Mucosa of descending colon (tissue), 3 donors: ENCODE measurements around the gene POLD1. TPM values are rescaled to one million over a fixed set of nuclear protein-coding genes. Genes with fewer than 3 reads are reported as not detected.

Source experiments
- ATAC-seq: fragments of 200-7000 bp; cut with Tn5 transposase; one replicate; pipeline ENCODE4 v1.9.1; 2020; ENCODE audit warnings: mild to moderate bottlenecking, moderate library complexity
- DNase-seq, 3 donors: peaks; one replicate each; pipeline ENCODE4 v3.0.0-alpha.2; 2020
- H3K36me3 ChIP-seq: fragments of 200-600 bp; one replicate; pipeline ENCODE4 v1.8.0; 2021; ENCODE audit warnings: low read depth, mild to moderate bottlenecking
- H3K4me1 ChIP-seq: fragments of 200-600 bp; one replicate; pipeline ENCODE4 v1.8.0; 2021; ENCODE audit warnings: low read depth, mild to moderate bottlenecking
- H3K4me3 ChIP-seq: fragments of 200-600 bp; one replicate; pipeline ENCODE4 v1.8.0; 2021; ENCODE audit warnings: mild to moderate bottlenecking
- H3K9me3 ChIP-seq: fragments of 200-600 bp; one replicate; pipeline ENCODE4 v1.8.0; 2021; ENCODE audit warnings: mild to moderate bottlenecking
- CTCF ChIP-seq: fragments of 200-600 bp; IDR thresholded peaks from one replicate; pipeline ENCODE4 v1.8.0; 2022; ENCODE audit warnings: antibody characterized with exemption, mild to moderate bottlenecking
- intact Hi-C, 2 donors: fragments of 100-400 bp; cut with DNase I in 1 of 2; cut with micrococcal nuclease in 1 of 2; formaldehyde crosslinking; loops; one replicate each; pipeline versions ENCODE4 v1.11.0 to v1.11.1; 2022; cut with DNase I, micrococcal nuclease
- total RNA-seq, 3 donors: library from RNA; stranded (reverse); fragmentation: NEBNext Ultra II Directional in 2 of 3; extraction: Animal tissue kit (Norgen Biotek cat#: 25700) in 2 of 3; gene quantifications; one replicate each; pipeline versions ENCODE4 v1.2.1 to v1.2.4, GENCODE V29; 2021 to 2023
- donor health status: DM: no; HTN: no; CAD: no; lungs with moderate emphysema.
- donor health status: DM: no; HTN: no; CAD: no.
- donor health status: DM: no; HTN: yes; CAD: no.

The POLD1 gene
- total RNA-seq, 3 donors from 2014 or later = 20.8 to 27.9 (median 22.9) TPM

- no peak for TF ChIP-seq CTCF
- Histone ChIP-seq H3K4me1 (no peaks in the 10 kb centered on the region), H3K4me3 (peak within 1 kb of the TSS; percentile 94), H3K9me3 (no peaks in the 10 kb centered on the region), H3K36me3 (no peaks in the 10 kb centered on the region)
- DNase-seq (peak; percentile 96 to 98 (median 97)), ATAC-seq (peak; percentile 97)
- intact Hi-C loops = no loop called here
Measured at GRCh38 chr19:50376166-50377050, 7.7 kb upstream of the POLD1 start, which contains the start of gene NR1H2. NR1H2 (plus strand) TSS chr19:50376457; CDS start chr19:50377606, 1,149 bp downstream.

GRCh38 chr19:50377051-50377461 lies 7.1 kb upstream of the POLD1 start:
- H3K9me3 ChIP-seq = no peaks in the 10 kb centered on the region
- no peak for TF ChIP-seq CTCF
- no peak overlapping the region for H3K4me3 ChIP-seq
- peaks cover 4% of the 10 kb centered on the region for H3K36me3 ChIP-seq
- ATAC-seq (peak; percentile 20), DNase-seq (peak in 2 of 3 donors; percentile 70 to 74)
- intact Hi-C loops = no loop called here
- H3K4me1 ChIP-seq = no peaks in the 10 kb centered on the region

- intact Hi-C loops = no loop called here
- Histone ChIP-seq H3K4me3 (no peak overlapping the region), H3K4me1 (no peaks in the 10 kb centered on the region), H3K9me3 (no peaks in the 10 kb centered on the region), H3K36me3 (peaks cover 6% of the 10 kb centered on the region)
- ATAC-seq (no peak), DNase-seq (no peak)
- no peak for TF ChIP-seq CTCF
Measured at GRCh38 chr19:50377517-50377916, 6.6 kb upstream of the POLD1 start.

GRCh38 chr19:50378169-50378862 lies 5.8 kb upstream of the POLD1 start:
- H3K4me3 ChIP-seq = no peak overlapping the region
- H3K4me1 ChIP-seq = peaks cover 3% of the 10 kb centered on the region
- no peak for DNase-seq
- no peak for TF ChIP-seq CTCF
- ATAC-seq = no peak
- H3K36me3 ChIP-seq = peaks cover 6% of the 10 kb centered on the region
- no peaks in the 10 kb centered on the region for H3K9me3 ChIP-seq
- intact Hi-C loops = no loop called here

DNA sequence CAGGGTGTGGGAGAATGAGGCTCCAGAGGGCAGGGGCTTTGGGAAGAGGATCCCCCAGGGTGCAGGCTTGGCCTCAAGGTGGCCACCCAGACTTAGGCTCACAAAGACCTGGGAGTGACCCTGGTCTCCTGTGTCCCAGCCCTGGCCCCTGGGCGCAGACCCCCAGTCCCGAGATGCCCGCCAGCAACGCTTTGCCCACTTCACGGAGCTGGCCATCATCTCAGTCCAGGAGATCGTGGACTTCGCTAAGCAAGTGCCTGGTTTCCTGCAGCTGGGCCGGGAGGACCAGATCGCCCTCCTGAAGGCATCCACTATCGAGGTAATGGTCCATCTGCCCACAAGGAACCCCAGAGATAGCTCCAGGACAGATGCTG lies 5.3 kb upstream of the POLD1 start:
- no peak for DNase-seq
- no peaks in the 10 kb centered on the region for H3K9me3 ChIP-seq
- peaks cover 6% of the 10 kb centered on the region for H3K36me3 ChIP-seq
- peaks cover 4% of the 10 kb centered on the region for H3K4me1 ChIP-seq
- ATAC-seq = no peak
- TF ChIP-seq CTCF = no peak
- H3K4me3 ChIP-seq = no peak overlapping the region
- intact Hi-C loops = no loop called here
